ENCODE measurements around the gene MXI1.
"Not testable (repeated sequence)": the region's sequence is repeated elsewhere in the genome, so short reads cannot be mapped to it uniquely, and the experiment has no call there.

The MXI1 gene

DNA sequence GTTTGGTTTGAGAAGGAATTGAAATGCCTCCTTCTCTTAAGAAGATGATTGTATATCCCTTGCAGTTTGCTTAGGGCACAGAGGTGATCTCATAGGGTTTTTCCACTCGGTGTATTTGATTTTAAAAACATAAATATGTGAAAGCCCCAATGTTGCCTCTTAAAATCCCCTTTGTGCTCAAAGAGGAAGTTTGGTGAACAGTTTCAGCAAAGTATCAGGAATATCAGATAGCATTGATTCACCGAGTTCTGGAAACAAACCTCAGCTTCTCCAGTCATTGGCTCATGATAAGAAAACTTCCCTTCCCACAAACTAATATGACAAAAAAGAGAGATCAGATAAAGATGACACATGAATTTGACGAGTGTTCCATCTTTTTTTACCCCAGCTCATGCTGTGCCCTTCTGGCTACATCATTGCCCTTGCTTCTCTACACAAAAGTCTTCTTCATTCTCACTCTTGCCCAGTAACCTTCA lies 117.4 kb downstream of the MXI1 start:
- DNase-seq (ENCODE audit: low spot score), result no peak
- H3K27ac ChIP-seq, result no peak overlapping the region
- ChIA-PET CTCF (no interaction called here), POLR2A (ENCODE audit: low non-redundant PET) (no interaction called here)
- TF ChIP-seq, protein P1, sequence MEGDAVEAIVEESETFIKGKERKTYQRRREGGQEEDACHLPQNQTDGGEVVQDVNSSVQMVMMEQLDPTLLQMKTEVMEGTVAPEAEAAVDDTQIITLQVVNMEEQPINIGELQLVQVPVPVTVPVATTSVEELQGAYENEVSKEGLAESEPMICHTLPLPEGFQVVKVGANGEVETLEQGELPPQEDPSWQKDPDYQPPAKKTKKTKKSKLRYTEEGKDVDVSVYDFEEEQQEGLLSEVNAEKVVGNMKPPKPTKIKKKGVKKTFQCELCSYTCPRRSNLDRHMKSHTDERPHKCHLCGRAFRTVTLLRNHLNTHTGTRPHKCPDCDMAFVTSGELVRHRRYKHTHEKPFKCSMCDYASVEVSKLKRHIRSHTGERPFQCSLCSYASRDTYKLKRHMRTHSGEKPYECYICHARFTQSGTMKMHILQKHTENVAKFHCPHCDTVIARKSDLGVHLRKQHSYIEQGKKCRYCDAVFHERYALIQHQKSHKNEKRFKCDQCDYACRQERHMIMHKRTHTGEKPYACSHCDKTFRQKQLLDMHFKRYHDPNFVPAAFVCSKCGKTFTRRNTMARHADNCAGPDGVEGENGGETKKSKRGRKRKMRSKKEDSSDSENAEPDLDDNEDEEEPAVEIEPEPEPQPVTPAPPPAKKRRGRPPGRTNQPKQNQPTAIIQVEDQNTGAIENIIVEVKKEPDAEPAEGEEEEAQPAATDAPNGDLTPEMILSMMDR (conservative IDR thresholded peaks at IDR 0.05; ENCODE audit: low read depth), result no peak

DNA sequence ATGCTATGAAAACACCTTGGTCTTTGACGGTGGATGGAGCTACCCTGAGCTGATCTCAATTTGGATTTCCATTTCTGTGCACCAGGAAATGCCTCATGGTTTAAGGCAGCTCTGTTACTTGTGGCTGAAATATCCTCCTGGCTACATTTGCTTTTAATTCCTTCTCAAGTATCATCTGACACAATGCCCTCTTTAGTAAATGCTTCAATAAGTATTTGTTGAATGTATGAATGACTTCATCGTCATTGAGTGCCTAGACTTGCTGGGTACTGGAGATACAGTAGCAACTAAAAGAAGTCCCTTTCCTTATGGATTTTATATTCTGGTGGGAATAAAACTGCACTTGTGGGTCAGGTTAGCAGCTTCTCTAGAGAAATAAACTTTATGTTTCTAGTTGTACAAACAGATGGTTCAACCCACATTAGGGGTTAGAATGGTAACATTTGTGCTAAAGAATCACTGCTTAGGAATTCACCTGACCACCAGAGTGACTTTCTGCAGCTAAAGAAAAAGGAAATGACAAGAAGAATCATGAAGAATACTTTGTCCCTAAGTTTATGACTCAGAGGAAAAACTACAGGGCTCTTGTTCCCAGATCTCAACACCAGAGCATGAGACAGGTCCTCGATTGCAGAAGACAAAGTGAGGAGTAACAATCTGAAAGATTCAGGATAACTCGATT lies 119.1 kb downstream of the MXI1 start:
- ChIA-PET CTCF (interaction anchor here (0.5 to 1.0 kb wide), 2 partner anchors 79 to 224 kb away, joined by 3 to 4 read pairs; no protein-coding TSS in a partner anchor), POLR2A (ENCODE audit: low non-redundant PET) (no interaction called here)
- no peak for DNase-seq (ENCODE audit: low spot score)
- no peak overlapping the region for H3K27ac ChIP-seq
- TF ChIP-seq, protein P1 (conservative IDR thresholded peaks at IDR 0.05; ENCODE audit: low read depth), result no peak

DNA sequence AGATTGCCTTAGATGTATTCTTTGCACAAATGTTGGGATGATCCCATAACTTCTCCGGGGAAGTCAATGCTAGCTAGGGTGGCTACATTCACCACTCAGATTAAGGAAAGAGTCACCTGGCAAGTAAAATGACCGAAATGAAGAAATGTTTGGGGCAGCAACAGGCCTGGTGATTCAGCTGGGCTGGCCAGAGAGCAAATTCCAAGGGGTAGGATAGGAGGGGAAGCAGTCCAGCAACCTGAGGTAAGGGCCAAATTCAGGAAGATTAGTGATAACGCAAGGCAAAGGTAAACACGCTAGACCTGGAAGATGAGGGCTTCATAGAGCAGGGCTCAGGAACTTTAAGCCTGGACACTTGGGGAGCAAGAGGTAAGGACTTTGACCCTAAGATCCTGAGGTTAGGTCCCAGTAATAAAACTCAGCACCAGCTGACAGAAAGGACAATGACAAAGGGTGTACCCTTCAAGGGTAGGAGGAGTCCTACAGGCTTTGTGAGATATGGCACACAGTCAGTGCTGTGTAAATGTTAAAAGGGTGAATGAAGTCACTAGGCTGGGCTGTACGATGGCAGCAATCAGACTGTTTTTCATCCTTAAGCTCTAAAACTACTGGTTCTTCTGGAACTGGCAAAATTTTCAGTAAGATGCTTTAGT lies 120.0 kb downstream of the MXI1 start:
- ChIA-PET CTCF (interaction anchor here (1.0 kb wide), 1 partner anchor 223 kb away, joined by 3 read pairs; no protein-coding TSS in a partner anchor), POLR2A (ENCODE audit: low non-redundant PET) (interaction anchor here (0.6 kb wide), 1 partner anchor 130 kb away, joined by 3 read pairs; no protein-coding TSS in a partner anchor)
- no peak for DNase-seq (ENCODE audit: low spot score)
- TF ChIP-seq, protein P1 (conservative IDR thresholded peaks at IDR 0.05; ENCODE audit: low read depth), result no peak
- no peak overlapping the region for H3K27ac ChIP-seq

DNA sequence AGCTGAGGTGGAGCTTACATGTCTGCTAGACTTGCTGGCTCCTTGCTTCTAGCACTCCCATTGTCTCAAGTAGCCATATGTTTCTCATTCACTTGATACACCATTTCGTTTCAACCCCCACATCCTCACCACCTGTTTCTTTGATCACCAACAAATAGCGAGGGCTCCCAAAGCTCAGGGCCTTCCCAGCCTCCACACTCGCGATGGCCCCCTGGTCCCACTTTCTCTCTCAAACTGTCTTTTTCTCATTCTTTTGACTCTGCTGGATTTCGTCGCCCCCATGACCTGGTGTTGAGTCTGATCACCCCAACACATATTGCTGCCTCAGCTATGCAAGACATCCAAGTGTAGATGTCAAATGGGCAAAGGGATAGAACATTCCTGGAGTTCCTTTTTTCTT lies 123.3 kb downstream of the MXI1 start:
- CTCF ChIA-PET, result interaction anchor here (1.0 kb wide), 1 partner anchor 16 kb away, joined by 3 read pairs; no protein-coding TSS in a partner anchor
- H3K27ac ChIP-seq, result no peak overlapping the region
- POLR2A ChIA-PET (ENCODE audit: low non-redundant PET), result no interaction called here
- DNase-seq (ENCODE audit: low spot score), result no peak
- TF ChIP-seq, protein P1 (conservative IDR thresholded peaks at IDR 0.05; ENCODE audit: low read depth), result no peak

DNA sequence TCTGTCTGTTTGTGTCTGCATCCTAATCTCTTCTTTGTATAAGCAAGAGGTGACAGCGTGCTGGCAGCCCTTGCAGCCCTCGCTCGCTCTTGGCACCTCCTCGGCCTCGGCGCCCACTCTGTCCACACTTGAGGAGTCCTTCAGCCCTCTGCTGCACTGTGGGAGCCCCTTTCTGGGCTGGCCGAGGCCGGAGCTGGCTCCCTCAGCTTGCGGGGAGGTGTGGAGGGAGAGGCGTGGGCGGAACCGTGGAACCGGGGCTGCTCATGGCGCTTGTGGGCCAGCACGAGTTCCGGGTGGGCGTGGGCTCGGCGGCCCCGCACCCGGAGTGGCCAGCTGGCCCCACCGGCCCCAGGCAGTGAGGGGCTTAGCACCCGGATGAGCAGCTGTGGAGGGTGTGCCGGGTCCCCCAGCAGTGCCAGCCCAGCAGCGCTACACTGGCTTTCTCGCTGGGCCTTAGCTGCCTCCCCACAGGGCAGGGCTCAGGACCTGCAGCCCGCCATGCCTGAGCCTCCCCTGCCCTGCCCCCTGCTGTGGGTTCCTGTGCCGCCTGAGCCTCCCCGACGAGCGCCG lies 123.9 kb downstream of the MXI1 start:
- CTCF ChIA-PET, result interaction anchor here (0.6 to 0.7 kb wide), 2 partner anchors 58 to 116 kb away, joined by 4 read pairs; no protein-coding TSS in a partner anchor
- DNase-seq (ENCODE audit: low spot score); POLR2A ChIA-PET (ENCODE audit: low non-redundant PET); H3K27ac ChIP-seq: not testable (repeated sequence)

DNA sequence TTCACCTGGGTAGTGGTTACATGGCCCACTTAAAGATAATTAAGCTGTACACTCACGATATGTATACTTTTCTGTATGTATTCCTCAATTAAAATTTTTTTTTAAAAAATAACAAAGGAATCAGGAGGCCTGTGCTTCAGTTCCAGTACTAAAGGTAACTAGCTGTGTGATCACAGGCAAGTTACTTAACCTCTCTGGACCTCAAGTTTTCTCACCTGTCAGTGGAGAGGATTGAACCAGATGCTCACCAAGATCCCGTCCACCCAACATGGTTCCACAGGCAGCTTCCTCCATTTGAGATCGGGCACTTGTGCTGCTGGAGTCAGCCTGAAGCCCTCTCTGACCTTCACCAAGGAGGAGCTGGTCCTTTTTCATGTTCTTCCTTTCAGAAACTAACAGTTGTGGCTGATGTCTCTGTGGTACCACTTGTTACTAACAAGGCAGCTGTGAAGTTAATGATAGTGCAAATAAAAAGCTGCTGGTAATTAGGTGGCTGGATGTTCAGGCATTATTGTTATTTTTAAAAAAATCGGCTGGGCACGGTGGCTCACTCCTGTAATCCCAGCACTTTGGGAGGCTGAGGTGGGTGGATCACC lies 126.8 kb downstream of the MXI1 start:
- ChIA-PET CTCF (interaction anchor here (0.6 to 1.4 kb wide), 3 partner anchors 20 to 331 kb away, joined by 3 to 5 read pairs (median 4); no protein-coding TSS in a partner anchor), POLR2A (ENCODE audit: low non-redundant PET) (no interaction called here)
- TF ChIP-seq, protein P1 (conservative IDR thresholded peaks at IDR 0.05; ENCODE audit: low read depth), result no peak
- H3K27ac ChIP-seq, result peak overlapping the region; percentile 37; the same call in 1 of the 2 replicates
- DNase-seq (ENCODE audit: low spot score), result no peak

All from RWPE1 (cell line).